PFSK-1 (cell line): ENCODE data around the gene UBE2V1.

ENCODE experiments used
- POLR2AphosphoS5 ChIP-seq: IDR thresholded peaks from 2 replicates; pipeline ENCODE4 v1.6.1; 2012; ENCODE audit warnings: low read depth, mild to moderate bottlenecking, control low read depth, low read length, moderate library complexity
- SIN3A ChIP-seq: IDR thresholded peaks from 2 replicates; pipeline ENCODE4 v1.6.1; 2012; ENCODE audit warnings: mild to moderate bottlenecking, low read length, moderate library complexity, borderline replicate concordance; ENCODE audit not compliant: insufficient read depth

- no peak for TF ChIP-seq SIN3A
- no peak; the same call in 1 of the 2 replicates for TF ChIP-seq POLR2AphosphoS5
These were observed 38.2 kb upstream of the UBE2V1 start for GRCh38 chr20:50151034-50151743.
